GM23248 (cell line): ENCODE results near the gene ERBB4.

ENCODE experiments used
- EZH2 ChIP-seq: fragments of 200-600 bp; sonication (generic); IDR thresholded peaks from 2 replicates; pipeline ENCODE4 v1.6.1; 2018; ENCODE audit warnings: antibody characterized with exemption, mild to moderate bottlenecking; ENCODE audit not compliant: insufficient read depth, poor library complexity, severe bottlenecking
- EZH2phosphoT487 ChIP-seq: fragments of 200-600 bp; sonication (generic); IDR thresholded peaks from 2 replicates; pipeline ENCODE4 v1.6.1; 2018; ENCODE audit warnings: antibody characterized with exemption, moderate library complexity, mild to moderate bottlenecking, low read depth; ENCODE audit not compliant: insufficient read depth

DNA sequence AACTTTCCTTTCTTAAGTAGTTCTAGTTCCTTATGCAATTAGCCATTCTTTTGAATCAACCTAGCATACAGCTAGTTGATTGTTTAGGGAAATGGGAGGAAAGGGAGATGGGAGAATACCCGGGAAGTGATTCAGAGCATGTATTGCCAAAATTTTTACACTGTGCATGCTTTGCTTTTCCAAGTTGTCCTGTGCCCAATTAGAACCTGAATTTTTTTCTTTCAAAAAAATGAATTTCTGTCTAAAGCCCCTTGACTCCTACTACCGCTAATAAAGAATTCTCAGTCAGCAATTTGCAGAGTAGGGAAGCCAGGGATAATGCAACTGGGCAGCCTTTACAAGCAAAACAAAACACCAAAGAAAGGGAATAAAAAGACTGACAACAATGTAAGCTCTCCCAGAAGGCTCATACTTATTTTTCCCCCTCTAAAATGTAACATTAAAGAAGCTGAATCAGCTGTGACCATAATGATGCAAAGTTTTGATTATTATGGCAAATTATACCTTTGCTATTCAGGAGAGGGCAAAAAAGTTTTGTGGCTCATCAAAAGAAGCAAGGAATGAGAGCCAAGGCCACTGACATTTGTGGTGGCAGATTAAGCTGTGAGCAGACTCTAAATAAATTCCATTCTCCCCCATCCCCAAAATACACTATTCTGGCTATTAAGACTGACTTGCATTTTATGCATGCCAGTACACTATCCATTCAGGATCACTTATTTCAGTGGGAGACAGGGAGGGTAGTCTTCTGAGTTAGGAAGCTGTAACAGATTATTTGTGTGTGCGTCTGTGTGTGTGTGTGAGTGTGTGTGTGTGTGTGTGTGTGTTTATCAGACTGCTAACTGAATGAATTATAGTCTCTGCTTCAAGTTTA lies 174.3 kb downstream of the ERBB4 start:
- TF ChIP-seq EZH2, result no peak
- TF ChIP-seq EZH2phosphoT487, result no peak
